Tibial artery (tissue), 4 donors: Measurements from ENCODE around the gene UPB1.

Experiments
- DNase-seq, 2 donors: peaks; one replicate each; pipeline ENCODE4 v3.0.0-alpha.2; 2019
- H3K27ac ChIP-seq, 2 donors: fragments of 200-600 bp; sonication (generic) in 1 of 2; 1 replicate in 1 of 2; 2 replicates in 1 of 2; pipeline ENCODE4 v1.5.1; 2018 to 2019; ENCODE audit warnings: mild to moderate bottlenecking in 1 of 2
- H3K27me3 ChIP-seq, 2 donors: fragments of 200-600 bp; sonication (generic) in 1 of 2; one replicate each; pipeline versions ENCODE4 v1.5.1 to v1.6.0; 2016 to 2019
- H3K36me3 ChIP-seq, 3 donors: fragments of 200-600 bp; sonication (generic) in 2 of 3; one replicate each; pipeline ENCODE4 v1.5.1; 2016 to 2019; ENCODE audit warnings: mild to moderate bottlenecking in 2 of 3
- H3K4me1 ChIP-seq, 4 donors: fragments of 200-600 bp; sonication (generic) in 2 of 4; 1 replicate in 3 of 4; 2 replicates in 1 of 4; pipeline ENCODE4 v1.5.1; 2016 to 2019
- H3K4me3 ChIP-seq, 2 donors: fragments of 200-600 bp; sonication (generic) in 1 of 2; 1 replicate in 1 of 2; 2 replicates in 1 of 2; pipeline ENCODE4 v1.5.1; 2018 to 2019; ENCODE audit warnings: mild to moderate bottlenecking in 2 of 2
- H3K9me3 ChIP-seq, 3 donors: fragments of 200-600 bp; sonication (generic) in 1 of 3; one replicate each; pipeline ENCODE4 v1.5.1; 2016 to 2019
- intact Hi-C: fragments of 100-400 bp; cut with DNase I; formaldehyde crosslinking; loops from one replicate; pipeline ENCODE4 v1.15.0; 2023; ENCODE audit warnings: low total_unique reads
- TF ChIP-seq, protein P1 (sequence below), 2 experiments: fragments of 200-600 bp in 1 of 2; fragments of 450-650 bp in 1 of 2; IDR thresholded peaks; one replicate each; pipeline ENCODE4 v1.5.1; 2017 to 2019; ENCODE audit warnings: antibody characterized with exemption in 2 of 2, mild to moderate bottlenecking in 1 of 2, moderate library complexity in 1 of 2

The UPB1 gene

GRCh38 chr22:24532075-24532474 is 36.9 kb downstream of the UPB1 start:
- no peaks in the 10 kb centered on the region for H3K4me1 ChIP-seq
- no peak overlapping the region for H3K27ac ChIP-seq
- no peaks in the 10 kb centered on the region for H3K9me3 ChIP-seq
- intact Hi-C loops, result no loop called here
- no peak for DNase-seq
- no peaks in the 10 kb centered on the region for H3K36me3 ChIP-seq
- no peaks in the 10 kb centered on the region for H3K27me3 ChIP-seq
- TF ChIP-seq, protein P1, sequence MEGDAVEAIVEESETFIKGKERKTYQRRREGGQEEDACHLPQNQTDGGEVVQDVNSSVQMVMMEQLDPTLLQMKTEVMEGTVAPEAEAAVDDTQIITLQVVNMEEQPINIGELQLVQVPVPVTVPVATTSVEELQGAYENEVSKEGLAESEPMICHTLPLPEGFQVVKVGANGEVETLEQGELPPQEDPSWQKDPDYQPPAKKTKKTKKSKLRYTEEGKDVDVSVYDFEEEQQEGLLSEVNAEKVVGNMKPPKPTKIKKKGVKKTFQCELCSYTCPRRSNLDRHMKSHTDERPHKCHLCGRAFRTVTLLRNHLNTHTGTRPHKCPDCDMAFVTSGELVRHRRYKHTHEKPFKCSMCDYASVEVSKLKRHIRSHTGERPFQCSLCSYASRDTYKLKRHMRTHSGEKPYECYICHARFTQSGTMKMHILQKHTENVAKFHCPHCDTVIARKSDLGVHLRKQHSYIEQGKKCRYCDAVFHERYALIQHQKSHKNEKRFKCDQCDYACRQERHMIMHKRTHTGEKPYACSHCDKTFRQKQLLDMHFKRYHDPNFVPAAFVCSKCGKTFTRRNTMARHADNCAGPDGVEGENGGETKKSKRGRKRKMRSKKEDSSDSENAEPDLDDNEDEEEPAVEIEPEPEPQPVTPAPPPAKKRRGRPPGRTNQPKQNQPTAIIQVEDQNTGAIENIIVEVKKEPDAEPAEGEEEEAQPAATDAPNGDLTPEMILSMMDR (IDR thresholded peaks at IDR 0.05), result no peak
- no peak overlapping the region for H3K4me3 ChIP-seq

- Histone ChIP-seq H3K9me3 (no peaks in the 10 kb centered on the region), H3K4me1 (no peaks in the 10 kb centered on the region), H3K27ac (no peak overlapping the region), H3K36me3 (peaks cover 3 to 17% (median 5%) of the 10 kb centered on the region in 3 donors), H3K27me3 (no peaks in the 10 kb centered on the region), H3K4me3 (no peak overlapping the region)
- TF ChIP-seq, protein P1 (IDR thresholded peaks at IDR 0.05), result no peak
- intact Hi-C loops, result no loop called here
- no peak for DNase-seq
Observed at GRCh38 chr22:24535348-24535747, 40.2 kb downstream of the UPB1 start.

GRCh38 chr22:24536089-24536488 is 41.0 kb downstream of the UPB1 start:
- intact Hi-C loops, result no loop called here
- peaks cover 11 to 25% (median 12%) of the 10 kb centered on the region in 3 donors for H3K36me3 ChIP-seq
- H3K4me3 ChIP-seq, result no peak overlapping the region
- no peaks in the 10 kb centered on the region for H3K9me3 ChIP-seq
- TF ChIP-seq, protein P1 (IDR thresholded peaks at IDR 0.05), result no peak
- no peak for DNase-seq
- no peak overlapping the region for H3K27ac ChIP-seq
- no peaks in the 10 kb centered on the region for H3K4me1 ChIP-seq
- no peaks in the 10 kb centered on the region for H3K27me3 ChIP-seq

DNA sequence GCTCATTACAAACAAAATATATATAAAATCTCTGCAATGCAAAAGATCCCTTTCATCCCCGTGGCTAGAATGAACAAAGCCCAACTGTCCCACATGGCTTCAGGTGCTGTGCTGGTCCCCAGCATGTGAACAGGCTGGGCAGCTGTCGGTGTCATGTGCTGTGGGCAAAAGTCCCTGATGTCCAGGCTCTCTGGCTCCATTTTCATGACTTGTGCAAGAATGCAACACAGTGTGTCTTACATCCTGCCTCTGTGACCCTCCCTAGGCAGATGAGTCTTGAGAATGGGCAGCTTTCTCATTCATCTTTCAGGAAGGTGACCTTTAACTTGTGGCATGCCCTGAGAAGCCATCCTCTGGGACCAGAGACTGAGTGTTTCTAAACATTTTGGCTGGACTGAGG is 45.3 kb downstream of the UPB1 start:
- intact Hi-C loops, result no loop called here
- H3K27me3 ChIP-seq, result no peaks in the 10 kb centered on the region
- TF ChIP-seq, protein P1 (IDR thresholded peaks at IDR 0.05), result no peak
- H3K27ac ChIP-seq, result no peak overlapping the region
- no peak overlapping the region for H3K4me3 ChIP-seq
- H3K9me3 ChIP-seq, result no peaks in the 10 kb centered on the region
- no peak for DNase-seq
- peaks cover 0 to 29% (median 9%) of the 10 kb centered on the region in 4 donors for H3K4me1 ChIP-seq
- H3K36me3 ChIP-seq, result peaks cover 29 to 62% (median 48%) of the 10 kb centered on the region in 3 donors

DNA sequence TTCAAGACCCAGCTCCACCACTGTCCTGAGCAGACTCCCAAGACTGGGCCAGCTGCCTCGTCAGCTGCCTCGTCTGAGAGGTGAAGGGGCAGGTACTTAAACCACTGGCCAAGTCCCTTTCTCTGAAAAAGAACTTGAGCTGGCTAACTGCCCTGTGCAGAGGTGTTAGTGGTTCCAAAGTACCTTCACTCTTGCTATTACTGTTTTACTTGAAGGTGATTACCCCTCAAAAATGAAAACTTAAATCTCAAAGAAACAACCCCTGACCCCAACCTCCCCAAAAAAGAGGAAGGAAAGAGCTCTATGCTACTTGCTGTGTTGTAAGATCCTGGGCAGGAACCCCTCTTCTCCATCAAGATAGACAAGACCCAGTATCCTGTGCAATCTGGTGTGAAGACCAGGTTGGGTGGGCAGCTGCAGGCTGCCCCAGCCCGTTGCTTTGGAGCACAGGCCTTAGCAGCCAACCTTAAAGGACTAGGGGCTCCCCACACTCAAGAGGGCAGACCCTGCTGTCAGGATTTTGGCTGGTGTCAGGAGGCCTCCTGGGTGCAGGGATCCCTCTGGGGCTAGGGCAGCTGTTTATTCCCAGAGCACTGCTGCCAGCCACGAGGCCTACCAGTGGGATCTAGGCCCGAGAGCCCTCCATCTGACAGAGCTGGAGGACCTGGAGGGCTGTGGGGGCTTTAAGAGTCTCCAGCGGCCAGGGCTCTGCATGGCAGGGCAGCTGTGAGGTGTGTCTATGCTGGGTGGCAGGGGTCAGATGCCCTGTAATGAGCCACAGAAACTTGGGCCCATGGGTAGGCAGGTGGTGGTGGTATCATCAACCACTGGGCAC is 46.8 kb downstream of the UPB1 start:
- Histone ChIP-seq H3K36me3 (peaks cover 37 to 71% (median 54%) of the 10 kb centered on the region in 3 donors), H3K27me3 (no peaks in the 10 kb centered on the region), H3K27ac (no peak overlapping the region), H3K4me3 (no peak overlapping the region), H3K4me1 (peaks cover 0 to 30% (median 12%) of the 10 kb centered on the region in 4 donors), H3K9me3 (no peaks in the 10 kb centered on the region)
- DNase-seq, result no peak
- intact Hi-C loops, result no loop called here
- TF ChIP-seq, protein P1 (IDR thresholded peaks at IDR 0.05), result no peak
